Psoas muscle (tissue), 8 donors: Measurements from ENCODE around the gene CRELD1. TPM values are rescaled to one million over a fixed set of nuclear protein-coding genes. Genes with fewer than 3 reads are reported as not detected.

ENCODE experiments used
- ATAC-seq, 4 donors: fragments of 200-7000 bp; cut with Tn5 transposase; one replicate each; pipeline ENCODE4 v1.9.1; 2020; ENCODE audit warnings: moderate library complexity in 3 of 4, mild to moderate bottlenecking in 2 of 4
- DNase-seq, 2 donors: peaks; one replicate each; pipeline ENCODE4 v3.0.0-alpha.2; 2020
- H3K27ac ChIP-seq: fragments of 200-600 bp; one replicate; pipeline ENCODE4 v1.8.0; 2022
- H3K27me3 ChIP-seq, 3 donors: fragments of 200-600 bp in 1 of 3; one replicate each; pipeline versions ENCODE4 v1.6.1 to v1.8.0; 2013 to 2022; ENCODE audit warnings: low read length in 2 of 3, mild to moderate bottlenecking in 2 of 3, moderate library complexity in 1 of 3; ENCODE audit not compliant: insufficient read depth in 3 of 3
- H3K36me3 ChIP-seq, 2 donors: fragments of 200-600 bp in 1 of 2; one replicate each; pipeline versions ENCODE4 v1.6.1 to v1.8.0; 2013 to 2022; ENCODE audit warnings: low read depth in 1 of 2, mild to moderate bottlenecking in 1 of 2, moderate library complexity in 1 of 2; ENCODE audit not compliant: insufficient read depth in 1 of 2
- H3K4me1 ChIP-seq: fragments of 200-600 bp; one replicate; pipeline ENCODE4 v1.8.0; 2022
- H3K4me3 ChIP-seq: fragments of 200-600 bp; one replicate; pipeline ENCODE4 v1.8.0; 2022; ENCODE audit warnings: mild to moderate bottlenecking
- H3K9me3 ChIP-seq: fragments of 200-600 bp; one replicate; pipeline ENCODE4 v1.8.0; 2022
- CTCF ChIP-seq: fragments of 200-600 bp; IDR thresholded peaks from one replicate; pipeline ENCODE4 v1.8.0; 2022; ENCODE audit warnings: antibody characterized with exemption
- WGBS, 3 donors: extraction: QIAGEN DNeasy Blood & Tissue Kit; methylation state at CpG; one replicate each; pipeline versions ENCODE4 v1.1.6 to v1.1.7; 2013; 5-methylcytosine and 5-hydroxymethylcytosine counted together
- intact Hi-C, 2 donors: fragments of 100-400 bp; cut with DNase I; formaldehyde crosslinking; loops; one replicate each; pipeline versions ENCODE4 v1.11.0 to v1.14.2; 2022
- polyA plus RNA-seq, 3 donors: library from polyadenylated mRNA; stranded (reverse); fragments of 200-250 nt; gene quantifications; one replicate each; pipeline ENCODE4 v1.2.3, GENCODE V29; 2013
- total RNA-seq, 4 donors: library from RNA; stranded (reverse); fragmentation: NEBNext Ultra II Directional in 2 of 4; extraction: Animal tissue kit (Norgen Biotek cat#: 25700) in 2 of 4; gene quantifications; one replicate each; pipeline versions ENCODE4 v1.2.1 to v1.2.4, GENCODE V29; 2021 to 2023
- donor health status: healthy with polysubstance abuse.
- donor health status: DM: no; HTN: no; CAD: no; lungs with moderate emphysema.
- donor health status: Bipolar disorder and iron deficiency.
- donor health status: healthy.
- donor health status: DM: yes; HTN: yes; CAD: no.
- donor health status: DM: no; HTN: no; CAD: no.
- donor health status: DM: no; HTN: no; CAD: no.
- donor health status: DM: yes; HTN: yes; CAD: no.

CRELD1 gene
- total and polyA plus RNA-seq, 7 donors, result 24.2 to 47.5 (median 28.8) TPM

- no peak for TF ChIP-seq CTCF
- DNase-seq, result no peak
- Histone ChIP-seq H3K4me1 (peaks cover 6% of the 10 kb centered on the region), H3K27me3 (no peaks in the 10 kb centered on the region), H3K36me3 (peaks cover 10 to 12% of the 10 kb centered on the region in 2 donors), H3K27ac (no peak overlapping the region), H3K9me3 (no peaks in the 10 kb centered on the region), H3K4me3 (no peak overlapping the region)
- 75 to 85% (median 80%) methylated on average over 3 of the region's 3 CpGs for WGBS, 3 donors
- intact Hi-C loops, result no loop called here
- ATAC-seq, result no peak
Measured at GRCh38 chr3:9888540-9888939, 45.1 kb upstream of the CRELD1 start.

GRCh38 chr3:9889405-9889804 lies 44.2 kb upstream of the CRELD1 start:
- 76 to 84% (median 77%) methylated on average over 5 of the region's 5 CpGs for WGBS, 3 donors

GRCh38 chr3:9890249-9891071 lies 43.2 kb upstream of the CRELD1 start, which contains the start of gene JAGN1:
TSS of gene JAGN1 (plus strand) at chr3:9890610. CDS start at chr3:9890723, 113 bp downstream.
- intact Hi-C loops, result no loop called here
- peak; percentile 96 to 97 (median 97) for ATAC-seq
- Histone ChIP-seq H3K27me3 (no peaks in the 10 kb centered on the region), H3K9me3 (no peaks in the 10 kb centered on the region), H3K4me1 (peaks cover 10% of the 10 kb centered on the region), H3K27ac (peak within 1 kb of the TSS; percentile 94), H3K36me3 (peaks cover 10 to 20% of the 10 kb centered on the region in 2 donors), H3K4me3 (peak within 1 kb of the TSS; percentile 73)
- 0 to 1% (median 0%) methylated on average over 45 to 62 of the region's 62 CpGs for WGBS, 3 donors
- TF ChIP-seq CTCF, result no peak
- DNase-seq, result peak; percentile 89 to 94

More at GRCh38 chr3:9889405-9889804, 44.2 kb upstream of the CRELD1 start:
- H3K36me3 ChIP-seq, result peaks cover 10 to 20% of the 10 kb centered on the region in 2 donors
- H3K27ac ChIP-seq, result no peak overlapping the region
- peaks cover 10% of the 10 kb centered on the region for H3K4me1 ChIP-seq
- no peak overlapping the region for H3K4me3 ChIP-seq
- TF ChIP-seq CTCF, result no peak
- ATAC-seq (no peak), DNase-seq (no peak)
- no peaks in the 10 kb centered on the region for H3K27me3 ChIP-seq
- intact Hi-C loops, result no loop called here
- H3K9me3 ChIP-seq, result no peaks in the 10 kb centered on the region

DNA sequence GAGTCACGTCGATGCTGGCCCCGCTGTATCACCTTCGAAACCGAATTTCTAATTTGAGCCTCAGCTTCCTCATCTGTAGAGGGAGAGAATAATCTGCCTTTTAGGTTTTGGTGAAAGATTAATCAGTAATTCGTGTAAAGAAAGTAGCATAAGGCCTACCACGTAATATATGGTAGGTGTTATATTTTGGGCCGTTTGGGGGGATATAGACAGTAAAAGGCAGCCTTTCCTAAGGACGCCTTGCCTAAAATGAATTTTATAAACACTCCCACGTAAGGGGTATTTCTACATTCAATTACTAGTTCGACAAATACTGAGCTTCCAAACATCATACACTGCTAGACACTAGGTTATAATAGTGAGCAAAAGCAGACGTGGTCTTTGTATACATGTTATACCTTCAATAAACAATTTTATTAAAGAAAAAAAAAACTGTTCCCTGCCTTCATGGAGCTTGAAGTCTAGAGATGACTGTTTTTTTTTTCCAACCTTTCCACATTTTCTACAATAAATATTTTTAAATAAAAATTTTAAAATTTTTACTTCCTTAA lies 42.5 kb upstream of the CRELD1 start:
- WGBS, 3 donors, result 9 to 11% (median 10%) methylated on average over 12 of the region's 12 CpGs
- peaks cover 10% of the 10 kb centered on the region for H3K4me1 ChIP-seq
- no peak for TF ChIP-seq CTCF
- peak overlapping the region; percentile 73 for H3K4me3 ChIP-seq
- no peak for ATAC-seq
- intact Hi-C loops, result no loop called here
- peaks cover 10 to 20% of the 10 kb centered on the region in 2 donors for H3K36me3 ChIP-seq
- H3K27ac ChIP-seq, result peak overlapping the region; percentile 94
- no peak for DNase-seq
- no peaks in the 10 kb centered on the region for H3K9me3 ChIP-seq
- H3K27me3 ChIP-seq, result no peaks in the 10 kb centered on the region
